Mesothelial cell of epicardium (in vitro differentiated cells): Measurements from ENCODE around the gene ERC1. TPM values are rescaled to one million over a fixed set of nuclear protein-coding genes. Genes with fewer than 3 reads are reported as not detected.

Source experiments
- DNase-seq, 2 experiments: peaks; one replicate each; pipeline ENCODE4 v3.0.0; 2021; ENCODE audit warnings: low spot score in 2 of 2; ENCODE audit not compliant: unreplicated experiment in 2 of 2
- H3K27ac Mint-ChIP-seq: 2 replicates; pipeline ENCODE4 v1.8.0; 2021; ENCODE audit warnings: mixed read lengths
- H3K27me3 Mint-ChIP-seq: 2 replicates; pipeline ENCODE4 v1.8.0; 2021; ENCODE audit warnings: low read depth, mixed read lengths
- H3K36me3 Mint-ChIP-seq: 2 replicates; pipeline ENCODE4 v1.8.0; 2021; ENCODE audit warnings: mixed read lengths
- H3K4me1 Mint-ChIP-seq: 2 replicates; pipeline ENCODE4 v1.8.0; 2021; ENCODE audit warnings: mixed read lengths
- H3K4me3 Mint-ChIP-seq: 2 replicates; pipeline ENCODE4 v1.8.0; 2021; ENCODE audit warnings: mild to moderate bottlenecking, moderate library complexity, mixed read lengths
- H3K9me3 Mint-ChIP-seq: 2 replicates; pipeline ENCODE4 v1.8.0; 2021; ENCODE audit warnings: mixed read lengths
- total RNA-seq: library from RNA; stranded (reverse); gene quantifications from 3 replicates; pipeline ENCODE4 v1.2.1, GENCODE V29; 2021
- TF ChIP-seq, protein P1 (sequence below): fragments of 200-600 bp; sonication (generic); IDR thresholded peaks from one replicate; pipeline ENCODE4 v1.5.0; 2021; ENCODE audit warnings: antibody characterized with exemption; ENCODE audit not compliant: unreplicated experiment

ERC1 gene
- total RNA-seq, 1 donor from 2014 or later = 66.1 TPM

DNA sequence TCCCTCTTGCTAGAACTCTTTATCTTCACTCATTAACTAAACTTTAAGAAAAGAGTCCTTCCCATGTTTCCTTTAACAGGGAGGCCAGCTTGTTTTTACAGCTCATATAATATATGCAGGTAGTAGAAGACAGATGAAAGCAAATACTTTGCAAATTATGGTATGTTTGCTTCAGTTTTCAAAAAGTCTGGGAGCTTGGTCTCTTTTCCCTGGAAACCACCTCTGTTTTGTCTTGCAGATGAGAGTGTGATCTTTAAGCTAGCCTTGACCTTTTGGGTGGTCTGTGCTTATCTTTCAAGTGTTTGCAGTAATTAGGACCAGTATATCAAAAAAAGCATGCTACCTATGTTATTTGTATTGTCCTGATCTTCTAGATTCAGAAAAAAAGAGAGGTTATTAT lies 62.7 kb downstream of the ERC1 start:
- Mint-ChIP-seq H3K27ac (peak overlapping the region; percentile 41), H3K36me3 (peaks cover 8% of the 10 kb centered on the region), H3K4me1 (peaks cover 29% of the 10 kb centered on the region), H3K4me3 (no peak overlapping the region), H3K9me3 (peaks cover 9% of the 10 kb centered on the region), H3K27me3 (no peaks in the 10 kb centered on the region)
- DNase-seq = no peak
- TF ChIP-seq, protein P1, sequence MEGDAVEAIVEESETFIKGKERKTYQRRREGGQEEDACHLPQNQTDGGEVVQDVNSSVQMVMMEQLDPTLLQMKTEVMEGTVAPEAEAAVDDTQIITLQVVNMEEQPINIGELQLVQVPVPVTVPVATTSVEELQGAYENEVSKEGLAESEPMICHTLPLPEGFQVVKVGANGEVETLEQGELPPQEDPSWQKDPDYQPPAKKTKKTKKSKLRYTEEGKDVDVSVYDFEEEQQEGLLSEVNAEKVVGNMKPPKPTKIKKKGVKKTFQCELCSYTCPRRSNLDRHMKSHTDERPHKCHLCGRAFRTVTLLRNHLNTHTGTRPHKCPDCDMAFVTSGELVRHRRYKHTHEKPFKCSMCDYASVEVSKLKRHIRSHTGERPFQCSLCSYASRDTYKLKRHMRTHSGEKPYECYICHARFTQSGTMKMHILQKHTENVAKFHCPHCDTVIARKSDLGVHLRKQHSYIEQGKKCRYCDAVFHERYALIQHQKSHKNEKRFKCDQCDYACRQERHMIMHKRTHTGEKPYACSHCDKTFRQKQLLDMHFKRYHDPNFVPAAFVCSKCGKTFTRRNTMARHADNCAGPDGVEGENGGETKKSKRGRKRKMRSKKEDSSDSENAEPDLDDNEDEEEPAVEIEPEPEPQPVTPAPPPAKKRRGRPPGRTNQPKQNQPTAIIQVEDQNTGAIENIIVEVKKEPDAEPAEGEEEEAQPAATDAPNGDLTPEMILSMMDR = no peak

DNA sequence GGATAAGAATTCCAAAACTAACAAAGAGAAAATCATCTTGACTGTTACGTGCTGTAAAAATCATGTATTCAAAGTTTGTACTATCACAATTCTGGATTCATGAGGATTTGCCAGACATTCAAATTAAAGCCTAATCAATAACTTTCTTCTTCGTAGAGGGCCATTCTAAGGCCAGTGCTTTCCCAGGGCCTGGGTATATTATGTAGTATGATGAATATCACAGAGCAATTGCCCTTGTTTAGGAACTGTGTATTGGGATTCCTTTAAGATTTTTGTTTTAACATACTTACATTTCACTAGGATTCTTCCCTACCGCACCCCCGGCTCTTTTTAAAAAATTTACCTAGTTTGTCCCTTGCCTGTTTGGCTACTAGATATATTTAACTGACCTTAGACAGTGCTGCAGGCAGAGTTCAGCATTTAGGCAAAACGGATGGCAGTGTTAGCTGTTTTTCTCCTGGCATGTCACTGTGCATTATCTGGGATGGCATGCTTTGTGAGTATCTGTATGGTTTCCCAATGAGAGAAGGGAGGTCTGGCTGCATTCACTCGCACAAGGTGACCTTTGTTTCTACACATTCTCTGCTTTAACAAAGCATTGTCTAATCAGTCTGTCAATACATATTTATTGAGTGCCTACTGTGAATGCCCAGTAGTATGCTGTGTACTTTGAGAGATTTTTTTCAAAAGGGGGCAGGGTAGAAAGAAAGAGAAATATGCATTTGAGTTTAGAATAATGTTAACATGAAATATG lies 63.3 kb downstream of the ERC1 start:
- Mint-ChIP-seq H3K27me3 (no peaks in the 10 kb centered on the region), H3K9me3 (peaks cover 15% of the 10 kb centered on the region), H3K27ac (peak overlapping the region; percentile 82), H3K36me3 (peaks cover 14% of the 10 kb centered on the region), H3K4me3 (no peak overlapping the region), H3K4me1 (peaks cover 29% of the 10 kb centered on the region)
- DNase-seq = no peak
- TF ChIP-seq, protein P1 = no peak

DNA sequence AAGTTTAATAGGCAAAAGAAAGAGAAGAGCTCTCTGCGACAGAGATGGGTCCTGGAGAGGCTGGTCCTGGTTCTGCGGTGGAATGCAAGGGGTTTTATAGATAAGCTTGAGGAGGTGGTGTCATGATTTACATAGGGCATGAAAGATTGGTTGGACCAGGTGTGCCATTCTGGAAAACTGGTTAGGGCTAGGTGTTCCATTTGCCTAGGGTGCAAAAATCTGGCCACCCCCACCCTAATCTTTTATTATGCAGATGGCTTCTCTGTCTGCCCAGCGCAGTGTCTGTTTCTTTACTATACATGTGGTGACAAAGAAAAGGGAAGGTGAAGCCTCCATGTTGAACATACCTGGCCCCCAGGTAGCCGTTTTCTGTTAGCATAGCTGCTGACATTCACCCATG lies 65.4 kb downstream of the ERC1 start:
- Mint-ChIP-seq H3K9me3 (peaks cover 27% of the 10 kb centered on the region), H3K4me1 (peaks cover 26% of the 10 kb centered on the region), H3K27ac (no peak overlapping the region), H3K4me3 (no peak overlapping the region), H3K36me3 (peaks cover 28% of the 10 kb centered on the region), H3K27me3 (no peaks in the 10 kb centered on the region)
- TF ChIP-seq, protein P1 = no peak
- DNase-seq = no peak

DNA sequence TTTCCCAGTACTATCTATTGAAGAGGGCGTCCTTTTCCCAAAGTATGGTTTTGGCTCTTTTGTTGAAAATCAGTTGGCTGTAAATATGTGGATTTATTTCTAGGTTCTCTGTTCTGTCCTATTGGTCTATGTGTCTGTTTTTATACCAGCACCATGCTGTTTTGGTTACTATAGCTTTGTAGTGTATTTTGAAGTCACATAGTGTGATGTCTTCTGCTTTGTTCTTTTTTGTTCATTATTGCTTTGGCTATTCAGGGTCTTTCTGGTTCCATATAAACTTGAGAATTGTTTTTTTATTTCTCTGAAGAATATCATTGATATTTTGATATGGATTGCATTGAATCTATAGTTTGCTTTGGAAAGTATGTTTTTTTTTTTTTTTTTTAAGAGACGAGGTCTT lies 67.4 kb downstream of the ERC1 start:
- H3K27ac Mint-ChIP-seq = no peak overlapping the region
- H3K4me3 Mint-ChIP-seq = no peak overlapping the region
- peaks cover 20% of the 10 kb centered on the region for H3K4me1 Mint-ChIP-seq
- peaks cover 39% of the 10 kb centered on the region for H3K36me3 Mint-ChIP-seq
- H3K27me3 Mint-ChIP-seq = no peaks in the 10 kb centered on the region
- TF ChIP-seq, protein P1 = no peak
- H3K9me3 Mint-ChIP-seq = peaks cover 39% of the 10 kb centered on the region
- no peak for DNase-seq

DNA sequence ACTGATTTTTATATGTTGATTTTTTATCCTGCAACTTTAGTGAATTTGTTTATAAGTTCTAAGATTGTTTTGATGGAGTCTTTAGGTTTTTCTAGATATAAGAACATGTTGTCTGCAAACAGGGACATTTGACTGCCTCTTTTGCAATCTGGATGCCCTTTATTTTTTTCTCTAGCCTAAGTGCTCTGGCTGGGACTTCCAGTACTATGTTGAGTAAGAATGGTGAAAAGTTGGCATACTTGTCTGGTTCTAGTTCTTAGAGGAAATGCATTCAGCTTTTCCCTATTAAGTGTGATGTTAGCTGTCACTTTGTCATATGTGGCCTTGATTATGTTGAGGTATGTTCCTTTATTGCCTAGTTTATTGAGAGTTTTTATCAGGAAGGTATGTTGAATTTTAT lies 68.1 kb downstream of the ERC1 start:
- peaks cover 46% of the 10 kb centered on the region for H3K36me3 Mint-ChIP-seq
- no peak overlapping the region for H3K27ac Mint-ChIP-seq
- H3K9me3 Mint-ChIP-seq = peaks cover 46% of the 10 kb centered on the region
- DNase-seq = no peak
- H3K4me3 Mint-ChIP-seq = no peak overlapping the region
- H3K27me3 Mint-ChIP-seq = no peaks in the 10 kb centered on the region
- peaks cover 13% of the 10 kb centered on the region for H3K4me1 Mint-ChIP-seq
- TF ChIP-seq, protein P1 = no peak
